A549 (cell line): ENCODE measurements around the gene SMCO4.

Experiments
- POLR2A ChIP-seq: IDR thresholded peaks from 2 replicates; pipeline ENCODE4 v1.6.1; 2012; ENCODE audit warnings: mild to moderate bottlenecking, low read length
- TF ChIP-seq, protein P1 (sequence below): fragments of 250-450 bp; sonication (Bioruptor Pico); IDR thresholded peaks from 2 replicates; pipeline ENCODE4 v1.5.0; 2020; ENCODE audit warnings: low read depth, mild to moderate bottlenecking, moderate library complexity

DNA sequence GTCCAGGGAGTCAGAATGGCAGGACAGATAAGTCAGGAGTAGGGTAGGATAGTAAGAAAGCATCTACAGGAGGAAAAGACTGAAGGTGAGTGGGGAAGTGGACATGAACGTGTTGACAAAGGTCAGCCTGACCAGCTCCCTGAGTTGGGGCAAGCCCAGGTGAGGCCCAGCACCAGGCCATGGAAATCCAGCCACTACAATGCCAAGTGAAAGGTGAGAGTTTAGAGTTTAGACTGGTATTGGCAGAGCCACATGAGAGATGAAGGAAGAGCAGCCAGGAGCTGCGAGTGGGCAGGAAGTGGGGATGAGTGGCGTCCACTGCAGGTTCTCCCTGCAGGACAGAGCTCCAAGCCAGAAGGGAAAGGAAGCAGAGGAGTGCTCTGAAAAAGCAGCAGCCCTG lies 16.5 kb upstream of the SMCO4 start:
- TF ChIP-seq, protein P1, sequence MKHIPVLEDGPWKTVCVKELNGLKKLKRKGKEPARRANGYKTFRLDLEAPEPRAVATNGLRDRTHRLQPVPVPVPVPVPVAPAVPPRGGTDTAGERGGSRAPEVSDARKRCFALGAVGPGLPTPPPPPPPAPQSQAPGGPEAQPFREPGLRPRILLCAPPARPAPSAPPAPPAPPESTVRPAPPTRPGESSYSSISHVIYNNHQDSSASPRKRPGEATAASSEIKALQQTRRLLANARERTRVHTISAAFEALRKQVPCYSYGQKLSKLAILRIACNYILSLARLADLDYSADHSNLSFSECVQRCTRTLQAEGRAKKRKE (CRISPR knock-in tag): no peak
- TF ChIP-seq POLR2A: no peak
